Stomach (tissue), 4 donors: ENCODE results near the gene PTPRT.

Experiments
- EP300 ChIP-seq: sonication (generic); formaldehyde crosslinking; IDR thresholded peaks from one replicate; pipeline ENCODE4 v1.6.1; 2017; ENCODE audit warnings: antibody characterized with exemption
- POLR2A ChIP-seq, 4 donors: fragments of 450-650 bp; IDR thresholded peaks; one replicate each; pipeline ENCODE4 v1.6.1; 2016; ENCODE audit warnings: antibody characterized with exemption in 4 of 4, control low read depth in 2 of 4, mild to moderate bottlenecking in 1 of 4, moderate library complexity in 1 of 4
- POLR2AphosphoS5 ChIP-seq, 3 donors: sonication (generic); formaldehyde crosslinking; IDR thresholded peaks; one replicate each; pipeline ENCODE4 v1.6.1; 2016; ENCODE audit warnings: antibody characterized with exemption in 3 of 3
- TF ChIP-seq, protein P1 (sequence below), 7 experiments: fragments of 450-650 bp in 4 of 7; fragments of 200-600 bp in 3 of 7; sonication (generic) in 3 of 7; IDR thresholded peaks; one replicate each; pipeline ENCODE4 v1.5.1; 2016 to 2019; ENCODE audit warnings: antibody characterized with exemption in 7 of 7, control low read depth in 2 of 7, mild to moderate bottlenecking in 1 of 7

DNA sequence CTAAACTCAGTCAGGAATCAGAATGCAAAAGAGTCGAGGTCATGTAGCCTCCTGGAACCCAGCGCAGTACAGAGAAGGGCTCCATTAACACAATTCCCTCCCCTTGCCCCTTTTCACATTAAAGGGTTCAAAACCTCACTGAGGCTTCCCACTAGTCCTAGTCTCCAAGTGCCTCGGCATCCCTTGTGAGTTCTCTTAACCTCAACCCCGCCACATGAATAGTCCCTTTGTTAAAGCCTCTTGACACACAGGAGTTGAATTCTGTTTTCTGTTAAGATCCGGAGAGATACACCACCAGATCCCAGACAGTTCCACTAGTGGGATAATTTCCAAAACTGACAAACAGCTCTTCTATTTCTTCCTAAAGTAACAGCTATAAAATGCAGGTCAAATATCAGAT lies 17.8 kb downstream of the PTPRT start:
- TF ChIP-seq, protein P1, sequence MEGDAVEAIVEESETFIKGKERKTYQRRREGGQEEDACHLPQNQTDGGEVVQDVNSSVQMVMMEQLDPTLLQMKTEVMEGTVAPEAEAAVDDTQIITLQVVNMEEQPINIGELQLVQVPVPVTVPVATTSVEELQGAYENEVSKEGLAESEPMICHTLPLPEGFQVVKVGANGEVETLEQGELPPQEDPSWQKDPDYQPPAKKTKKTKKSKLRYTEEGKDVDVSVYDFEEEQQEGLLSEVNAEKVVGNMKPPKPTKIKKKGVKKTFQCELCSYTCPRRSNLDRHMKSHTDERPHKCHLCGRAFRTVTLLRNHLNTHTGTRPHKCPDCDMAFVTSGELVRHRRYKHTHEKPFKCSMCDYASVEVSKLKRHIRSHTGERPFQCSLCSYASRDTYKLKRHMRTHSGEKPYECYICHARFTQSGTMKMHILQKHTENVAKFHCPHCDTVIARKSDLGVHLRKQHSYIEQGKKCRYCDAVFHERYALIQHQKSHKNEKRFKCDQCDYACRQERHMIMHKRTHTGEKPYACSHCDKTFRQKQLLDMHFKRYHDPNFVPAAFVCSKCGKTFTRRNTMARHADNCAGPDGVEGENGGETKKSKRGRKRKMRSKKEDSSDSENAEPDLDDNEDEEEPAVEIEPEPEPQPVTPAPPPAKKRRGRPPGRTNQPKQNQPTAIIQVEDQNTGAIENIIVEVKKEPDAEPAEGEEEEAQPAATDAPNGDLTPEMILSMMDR (IDR thresholded peaks at IDR 0.05) = no peak
- no peak for TF ChIP-seq POLR2A (IDR thresholded peaks at IDR 0.05)
- no peak for TF ChIP-seq POLR2AphosphoS5 (IDR thresholded peaks at IDR 0.05)
- no peak for TF ChIP-seq EP300
